GM21390 (cell line): ENCODE results near the gene MRGPRG.
"Not testable (repeated sequence)": the region's sequence is repeated elsewhere in the genome, so short reads cannot be mapped to it uniquely, and the experiment has no call there.

Source experiments
- ATAC-seq: cut with Tn5 transposase; IDR thresholded peaks from one replicate; pipeline ENCODE4 v1.9.1; 2021; ENCODE audit not compliant: unreplicated experiment

The MRGPRG gene, protein sequence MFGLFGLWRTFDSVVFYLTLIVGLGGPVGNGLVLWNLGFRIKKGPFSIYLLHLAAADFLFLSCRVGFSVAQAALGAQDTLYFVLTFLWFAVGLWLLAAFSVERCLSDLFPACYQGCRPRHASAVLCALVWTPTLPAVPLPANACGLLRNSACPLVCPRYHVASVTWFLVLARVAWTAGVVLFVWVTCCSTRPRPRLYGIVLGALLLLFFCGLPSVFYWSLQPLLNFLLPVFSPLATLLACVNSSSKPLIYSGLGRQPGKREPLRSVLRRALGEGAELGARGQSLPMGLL

DNA sequence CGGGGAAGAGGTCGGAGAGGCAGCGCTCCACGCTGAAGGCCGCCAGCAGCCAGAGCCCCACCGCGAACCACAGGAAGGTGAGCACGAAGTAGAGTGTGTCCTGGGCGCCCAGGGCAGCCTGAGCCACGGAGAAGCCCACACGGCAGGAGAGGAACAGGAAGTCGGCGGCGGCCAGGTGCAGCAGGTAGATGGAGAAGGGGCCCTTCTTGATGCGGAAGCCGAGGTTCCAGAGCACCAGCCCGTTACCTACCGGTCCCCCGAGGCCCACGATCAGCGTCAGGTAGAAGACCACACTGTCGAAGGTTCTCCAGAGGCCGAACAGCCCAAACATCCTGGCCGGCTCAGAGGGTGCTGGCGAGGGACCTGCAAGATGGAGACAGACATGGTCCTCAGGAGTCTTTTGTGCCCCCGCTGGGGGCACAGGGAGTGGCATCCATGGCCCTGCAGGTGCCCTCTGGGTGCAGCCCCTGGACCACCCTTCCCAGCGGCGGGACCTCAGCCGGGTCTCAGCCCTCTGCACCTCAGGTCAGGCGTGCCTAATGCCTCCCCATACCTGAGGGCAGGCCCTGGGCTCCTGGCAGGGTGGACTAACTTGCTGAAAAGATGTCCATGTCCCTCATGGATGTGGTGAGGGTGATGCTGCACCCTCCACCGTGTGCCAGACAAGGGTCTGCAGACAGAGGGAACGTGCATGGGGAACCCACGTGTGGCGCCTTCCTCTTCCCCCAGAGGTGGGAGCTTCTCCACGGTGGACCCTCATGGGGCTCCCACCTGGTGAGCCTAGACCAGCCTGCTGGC lies at the start of gene MRGPRG:
TSS of gene MRGPRG (minus strand) at position 331 of the 798 bp plus-strand sequence. CDS start at position 331, 0 bp downstream.
- no peak for ATAC-seq

DNA sequence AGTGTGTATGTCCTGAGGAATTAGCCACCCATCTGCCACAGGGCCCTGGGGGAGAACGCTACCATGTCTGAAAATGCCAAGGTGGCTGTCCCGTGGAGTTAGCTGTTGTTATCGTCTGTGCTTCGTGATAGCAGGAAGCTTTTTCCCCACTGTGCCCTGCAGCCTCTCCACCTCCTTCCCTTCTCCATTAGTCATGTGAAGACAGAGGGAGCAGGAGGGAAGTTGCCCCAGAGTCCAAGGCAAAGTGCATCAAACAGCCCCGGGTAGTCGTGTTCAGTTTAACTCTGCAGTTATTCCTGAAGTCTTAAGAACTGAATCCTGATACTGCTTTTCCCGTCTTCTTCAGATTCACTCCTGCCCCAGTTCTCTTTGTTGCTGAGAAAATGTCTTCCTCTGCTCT lies 43.9 kb upstream of the MRGPRG start:
- ATAC-seq: not testable (repeated sequence)

DNA sequence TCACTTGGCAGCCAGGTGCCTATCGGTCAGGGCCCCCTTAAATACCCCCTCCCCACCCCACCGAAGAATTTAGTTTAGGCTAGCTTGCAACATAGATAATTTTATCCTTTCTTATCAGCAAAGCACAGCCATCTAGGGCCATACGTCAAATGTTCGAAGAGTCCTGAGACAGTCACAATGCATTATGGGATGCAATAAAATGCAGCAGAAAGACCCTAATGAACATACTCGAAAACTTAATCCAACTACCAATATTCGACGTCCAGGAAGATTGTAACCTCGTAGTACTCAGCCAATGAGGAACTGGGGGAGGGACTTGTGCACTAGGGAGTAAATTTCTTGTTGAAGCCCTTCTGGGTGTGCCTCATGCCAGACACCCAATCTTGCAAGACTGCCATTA lies 43.2 kb upstream of the MRGPRG start:
- not testable (repeated sequence) for ATAC-seq

DNA sequence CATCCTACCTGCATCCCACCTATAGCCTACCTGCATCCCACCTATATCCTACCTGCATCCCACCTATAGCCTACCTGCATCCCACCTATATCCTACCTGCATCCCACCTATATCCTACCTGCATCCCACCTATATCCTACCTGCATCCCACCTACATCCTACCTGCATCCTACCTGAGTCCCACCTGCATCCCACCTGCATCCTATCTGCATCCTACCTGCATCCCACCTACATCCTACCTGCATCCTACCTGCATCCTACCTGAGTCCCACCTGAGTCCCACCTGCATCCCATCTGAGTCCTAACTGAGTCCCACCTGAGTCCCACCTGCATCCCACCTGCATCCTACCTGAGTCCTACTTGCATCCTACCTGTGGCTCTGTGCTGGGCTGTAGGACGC lies 38.9 kb upstream of the MRGPRG start:
- ATAC-seq: not testable (repeated sequence)

DNA sequence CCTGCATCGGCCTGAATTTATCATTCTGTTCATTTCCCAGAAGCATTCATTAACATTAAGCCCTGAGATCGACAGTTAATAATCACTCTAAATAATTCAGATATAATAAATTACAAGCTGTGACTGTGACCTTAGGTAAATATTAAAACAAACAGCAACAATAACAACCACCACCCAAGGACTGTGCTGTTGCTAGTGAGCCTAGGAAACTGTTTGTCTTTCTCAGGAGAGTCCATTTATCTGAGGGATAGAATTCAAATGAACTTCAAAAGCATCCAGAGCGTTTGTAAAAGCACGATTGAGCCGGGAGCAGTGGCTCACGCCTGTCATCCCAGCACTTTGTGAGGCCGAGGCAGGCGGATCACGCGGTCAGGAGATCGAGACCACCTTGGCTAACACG lies 36.6 kb upstream of the MRGPRG start:
- ATAC-seq: not testable (repeated sequence)

DNA sequence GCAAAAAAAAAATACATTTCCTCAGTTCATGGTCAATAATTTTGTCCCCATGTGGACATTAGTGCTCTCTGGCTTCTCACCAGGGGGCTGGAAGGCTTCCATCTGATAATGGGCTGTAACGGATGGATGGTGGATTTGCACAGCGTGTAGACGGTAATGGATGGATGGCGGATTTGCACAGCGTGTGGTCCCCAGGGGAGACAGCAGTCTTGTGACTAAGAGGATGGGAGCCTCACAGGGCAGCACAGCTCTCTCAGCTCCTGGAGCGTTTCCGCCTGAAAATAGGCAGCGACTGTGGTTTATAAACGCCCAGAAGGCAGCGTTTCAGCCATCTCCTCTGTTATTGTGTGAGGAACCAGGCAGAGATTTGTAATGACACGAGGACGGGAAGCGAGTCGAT lies 36.2 kb upstream of the MRGPRG start:
- not testable (repeated sequence) for ATAC-seq

DNA sequence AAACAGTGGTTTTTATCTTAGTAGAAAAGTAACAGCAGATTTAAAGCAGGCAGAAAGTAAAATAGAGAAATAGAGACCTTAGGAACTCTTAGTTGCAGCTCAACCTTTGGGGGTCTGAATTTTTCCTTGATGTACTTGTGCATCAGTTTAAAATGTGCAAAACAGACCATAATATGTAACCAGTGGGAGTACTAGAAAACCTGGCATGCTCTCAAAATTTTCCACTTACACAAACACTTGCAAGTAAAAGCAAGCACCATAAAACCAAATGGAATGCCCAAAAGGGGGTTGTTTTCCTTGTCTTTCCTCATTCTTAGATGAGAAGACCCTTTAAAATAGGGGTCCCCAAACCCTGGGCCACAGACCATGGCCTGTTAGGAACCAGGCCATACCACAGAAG lies 26.5 kb upstream of the MRGPRG start:
- ATAC-seq: no peak

DNA sequence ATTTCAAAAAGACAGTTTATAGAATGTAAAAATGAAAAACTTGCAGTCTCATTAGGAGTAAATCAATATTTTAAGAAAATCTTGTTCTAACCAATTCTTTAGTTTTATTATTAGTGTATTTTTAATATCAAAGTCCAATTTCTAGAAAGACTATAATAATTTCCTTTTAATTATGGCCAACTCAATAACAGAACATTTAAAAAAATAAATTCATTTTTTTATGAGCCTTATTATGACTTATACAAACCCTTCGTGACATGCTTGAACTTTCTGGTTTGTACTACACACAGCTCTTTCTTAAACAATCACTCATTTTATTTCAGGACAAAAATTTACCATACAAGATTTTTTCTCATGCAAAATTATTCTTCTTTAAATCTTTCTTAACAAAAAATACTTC lies 25.3 kb upstream of the MRGPRG start:
- ATAC-seq: no peak

DNA sequence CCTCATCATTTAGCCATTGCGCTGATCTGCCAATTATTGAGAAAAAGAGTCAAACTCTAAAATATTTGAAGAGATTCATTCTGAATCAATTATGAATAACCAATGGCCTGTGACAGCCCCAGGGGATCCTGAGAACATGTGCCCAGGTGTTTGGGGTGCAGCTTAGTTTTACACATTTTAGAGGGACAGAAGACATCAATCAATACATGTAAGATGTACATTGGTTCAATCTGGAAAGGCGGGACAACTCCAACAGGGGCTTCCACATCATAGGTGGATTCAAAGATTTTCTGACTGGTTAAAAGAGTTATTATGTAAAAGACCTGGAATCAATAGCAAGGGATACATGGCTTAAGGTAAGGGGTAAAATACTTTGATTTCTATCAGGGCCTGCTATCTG lies 18.5 kb upstream of the MRGPRG start:
- ATAC-seq: no peak

DNA sequence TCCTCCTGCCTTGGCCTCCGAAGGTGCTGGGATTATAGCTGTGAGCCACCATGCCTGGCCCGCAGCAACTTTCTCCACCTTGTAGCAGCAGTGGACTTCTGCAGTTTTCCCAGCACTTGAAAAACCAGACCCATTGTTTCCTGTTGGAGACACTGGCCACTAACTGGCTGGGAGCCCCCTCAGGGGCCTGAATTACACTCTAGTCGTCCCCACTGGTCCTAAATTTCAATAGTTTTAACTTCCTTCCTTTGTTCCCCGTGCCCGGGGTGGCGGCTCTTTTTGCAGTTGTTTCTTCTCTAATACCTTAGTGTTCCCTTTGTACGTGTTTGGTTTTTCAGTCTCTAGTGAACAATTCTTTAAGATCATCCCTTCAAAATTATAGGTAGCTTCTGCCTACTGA lies 16.2 kb upstream of the MRGPRG start:
- no peak for ATAC-seq

DNA sequence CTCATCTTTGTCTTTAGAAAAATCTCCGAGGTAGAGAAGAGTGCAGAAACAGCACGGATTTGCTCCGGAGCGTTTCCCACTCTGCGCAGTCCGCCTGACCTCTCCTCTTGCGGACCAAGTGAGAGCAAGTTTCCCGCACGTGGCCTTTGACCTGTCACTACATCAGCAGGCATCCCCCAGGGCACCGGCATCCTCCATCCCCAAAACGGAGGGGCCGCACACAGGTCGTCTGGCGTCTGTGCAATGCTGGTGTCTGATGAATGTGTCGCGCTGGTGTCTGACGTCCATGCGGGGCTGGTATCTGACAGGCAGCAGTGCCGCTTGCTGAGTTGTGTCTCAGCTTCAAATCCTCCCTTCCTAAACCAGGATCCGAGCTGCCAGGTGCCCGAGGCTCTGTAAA lies 14.3 kb upstream of the MRGPRG start:
- no peak for ATAC-seq

DNA sequence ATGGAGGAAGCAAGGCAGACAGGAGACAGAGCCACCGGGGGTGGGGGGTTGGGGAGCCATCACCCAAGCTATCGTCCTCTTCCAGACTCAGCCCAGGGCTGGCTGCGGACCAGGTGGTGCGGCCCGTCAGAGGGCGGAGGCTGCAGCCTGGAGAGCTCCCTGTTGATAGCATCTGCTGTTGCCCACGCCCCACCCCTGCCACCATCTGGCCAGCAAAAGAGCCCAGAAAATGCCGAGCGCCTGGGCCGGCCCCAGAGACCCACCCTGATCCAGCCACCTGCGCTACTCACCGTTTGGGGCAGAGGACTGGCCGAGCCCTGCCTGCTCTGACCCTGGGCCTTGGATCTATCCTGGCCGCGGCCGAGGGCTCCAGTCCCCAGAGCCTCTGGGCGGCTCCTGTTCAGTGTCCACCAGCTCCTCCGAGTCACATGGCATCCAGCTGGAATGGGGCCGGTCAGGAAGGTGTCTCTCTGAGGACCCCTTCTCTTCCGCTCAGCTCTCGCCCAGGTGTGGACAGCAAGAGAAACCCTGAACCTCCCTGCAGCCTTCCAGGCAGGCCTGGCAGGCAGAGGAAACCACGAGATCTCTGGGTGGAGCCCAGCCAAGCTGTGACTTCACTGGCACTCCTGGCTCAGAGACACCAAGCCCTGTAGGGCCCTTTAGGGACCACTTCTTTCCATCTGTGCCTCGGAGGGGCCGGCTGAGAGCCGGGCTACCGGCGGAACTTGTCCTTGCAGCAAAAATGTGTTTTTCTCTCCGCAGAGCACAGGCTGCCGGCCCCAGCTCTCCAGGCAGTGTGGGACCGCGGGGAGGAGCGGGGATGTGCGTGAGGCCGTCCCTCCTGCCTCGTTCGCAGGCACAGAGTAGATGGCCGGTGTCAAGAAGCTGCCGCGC lies 13.5 kb upstream of the MRGPRG start, which contains the start of gene MRGPRE:
TSS of gene MRGPRE (minus strand) at position 567 of the 894 bp plus-strand sequence. CDS start 3,618 bp downstream, outside the sequence.
- ATAC-seq: no peak

DNA sequence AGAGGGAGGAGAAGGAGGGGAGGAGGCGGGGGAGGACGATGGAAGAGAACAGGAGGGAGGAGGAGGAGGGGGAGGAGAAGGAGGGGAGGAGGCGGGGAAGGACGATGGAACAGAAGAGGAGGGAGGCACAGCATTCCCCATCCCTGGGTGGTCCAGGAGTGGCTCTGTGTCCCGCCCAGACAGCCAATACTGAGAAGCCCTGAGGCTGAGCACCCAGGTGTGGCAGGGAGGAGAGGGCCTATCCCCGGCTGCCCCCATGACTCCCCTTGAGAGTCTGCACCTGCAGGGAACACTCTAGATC lies 12.9 kb upstream of the MRGPRG start:
- ATAC-seq: no peak

DNA sequence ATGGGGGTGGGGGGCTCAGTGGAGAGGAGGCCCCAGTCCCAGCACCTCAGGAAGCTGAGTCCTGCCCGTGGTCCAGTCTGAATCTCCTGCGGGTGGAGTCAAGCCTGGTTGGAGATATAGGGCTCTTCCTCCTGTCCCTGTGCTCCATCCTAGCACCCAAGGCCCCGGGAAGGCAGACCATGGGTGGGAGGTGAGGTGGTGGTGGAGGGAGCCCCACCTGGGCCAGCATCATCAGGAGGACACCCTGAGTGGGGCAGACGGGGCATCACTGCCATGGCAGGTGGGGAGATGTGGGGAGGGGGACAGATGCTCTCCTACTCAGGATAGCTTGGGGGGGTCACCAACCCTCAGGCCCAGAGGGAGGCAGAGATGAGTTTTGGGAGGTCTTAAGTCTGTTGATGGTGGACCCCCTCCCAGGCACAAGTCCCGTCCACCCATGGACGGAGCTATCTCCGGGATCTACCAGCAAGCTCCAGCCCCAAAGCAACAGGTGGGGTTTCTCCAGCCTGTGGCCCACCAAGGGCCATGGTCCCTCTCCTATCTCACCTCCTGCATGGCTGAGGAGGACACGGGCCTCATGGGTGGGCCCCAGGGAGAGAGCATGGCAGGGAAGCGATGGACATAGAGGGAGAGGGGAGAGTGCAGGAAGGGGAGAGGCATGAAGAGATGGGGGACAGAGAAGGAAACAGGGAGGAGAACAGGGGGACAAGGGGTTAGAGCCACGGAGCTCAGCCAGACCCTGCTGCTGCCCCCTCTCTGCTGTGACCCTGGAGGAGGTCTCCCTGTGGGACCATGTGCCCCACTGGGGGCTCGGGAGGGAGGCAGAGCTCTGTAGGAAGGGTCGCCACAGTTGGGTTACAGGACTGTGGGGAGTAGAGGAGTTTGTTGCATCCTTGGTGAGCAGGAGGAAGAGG lies 12.3 kb upstream of the MRGPRG start:
- ATAC-seq: no peak

DNA sequence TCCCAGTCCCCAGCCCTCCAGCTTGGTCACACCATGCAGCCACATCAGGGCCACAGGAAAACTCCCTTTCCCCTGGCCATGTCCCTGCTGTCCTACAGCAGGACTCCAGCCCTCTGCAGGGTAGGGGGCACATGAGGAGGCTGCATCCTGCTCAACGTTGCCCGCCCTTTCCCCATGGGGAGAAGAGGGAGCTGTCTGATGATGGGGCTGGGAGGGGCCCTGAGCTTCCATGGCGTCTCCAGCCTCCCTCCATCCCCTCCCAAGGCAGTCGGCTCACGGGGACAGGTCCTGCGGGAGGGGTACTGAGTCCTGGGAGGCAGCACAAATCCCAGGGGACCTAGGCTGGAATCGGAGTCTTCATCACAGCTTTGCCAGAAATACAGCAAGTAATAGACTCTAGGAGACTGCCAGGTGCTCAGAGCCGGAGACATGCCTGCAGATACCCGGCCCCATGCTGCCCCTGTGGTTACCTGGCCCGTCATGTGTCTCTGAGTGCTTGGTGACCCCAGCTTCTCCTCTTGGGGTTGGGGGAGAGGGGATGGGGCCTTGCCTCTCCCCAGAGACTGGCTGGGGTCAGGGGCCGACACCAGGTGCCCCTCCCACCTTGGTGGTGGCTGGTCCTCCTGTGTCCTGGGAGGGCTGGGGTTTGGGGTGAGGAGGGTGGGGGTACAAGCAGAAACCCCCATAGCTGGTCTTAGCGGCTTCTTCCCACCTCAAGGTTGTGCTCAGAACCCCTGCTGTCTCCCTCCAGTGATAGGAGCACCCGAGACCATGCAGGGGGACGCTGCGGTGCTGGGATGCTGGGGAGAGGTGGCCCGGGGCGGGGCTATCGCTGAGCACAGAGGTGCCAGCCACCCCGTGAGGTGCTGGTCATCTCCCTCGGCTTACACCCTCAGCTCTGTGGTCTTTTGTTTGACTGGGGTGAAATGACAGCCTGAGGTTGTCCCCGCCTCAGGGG lies 11.3 kb upstream of the MRGPRG start:
- ATAC-seq: no peak

DNA sequence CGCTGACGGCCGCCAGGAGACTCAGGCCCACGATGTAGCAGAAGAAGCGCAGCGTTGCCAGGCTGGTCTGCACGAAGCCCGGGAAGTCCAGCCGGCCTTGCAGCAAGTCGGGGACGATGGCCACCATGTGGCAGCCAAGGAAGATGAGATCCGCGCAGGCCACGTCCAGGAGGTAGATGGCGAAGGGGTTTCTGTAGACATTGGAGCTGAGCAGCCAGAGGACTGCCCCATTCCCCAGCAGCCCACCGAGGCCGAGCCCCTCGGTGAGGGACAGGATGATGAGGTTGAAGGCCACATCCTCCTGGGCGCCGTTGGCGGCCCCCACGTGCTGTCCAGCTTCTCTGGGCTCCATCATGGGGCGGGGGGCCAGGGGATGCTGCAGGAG lies 9.8 kb upstream of the MRGPRG start:
- no peak for ATAC-seq

DNA sequence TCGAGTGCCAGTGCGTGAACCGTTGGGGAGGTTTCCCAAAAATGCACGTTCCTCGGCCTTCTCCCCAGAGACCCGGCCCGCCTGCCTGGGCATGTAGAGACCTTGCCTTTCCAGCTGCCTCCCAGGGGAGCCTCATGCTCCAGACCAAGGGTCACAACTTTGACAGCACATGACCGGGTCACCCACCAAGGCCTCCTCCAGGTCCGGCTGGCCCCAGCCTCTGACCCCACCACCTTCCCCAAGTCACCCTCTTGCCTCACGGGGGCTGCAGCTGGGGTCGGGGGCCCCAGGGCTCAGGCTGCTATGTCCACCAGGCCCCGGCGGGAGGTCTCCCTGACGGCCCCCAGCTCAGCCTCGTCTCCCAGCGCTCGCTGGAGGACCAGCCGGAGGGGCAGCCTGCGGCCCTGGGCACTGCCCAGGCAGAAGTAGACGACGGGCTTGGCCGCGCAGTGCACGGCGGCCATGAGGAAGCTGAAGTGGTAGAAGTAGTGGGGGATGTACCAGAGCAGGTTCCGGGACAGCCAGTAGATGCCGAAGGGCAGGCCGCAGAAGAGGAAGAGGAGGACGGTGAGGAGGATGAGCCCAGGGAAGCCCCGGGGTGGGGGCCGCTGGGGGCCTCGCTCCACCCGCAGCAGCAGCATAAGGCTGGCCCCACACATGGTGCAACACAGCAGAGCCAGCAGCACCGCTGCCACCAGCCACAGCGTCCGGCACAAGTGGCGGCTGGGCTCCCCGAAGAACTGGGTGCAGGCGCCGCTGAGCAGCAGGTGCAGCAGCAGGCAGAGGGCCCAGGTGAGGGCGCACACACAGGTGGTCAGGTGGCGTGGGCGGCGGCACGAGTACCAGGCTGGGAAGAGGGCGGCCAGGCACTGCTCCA lies 9.2 kb upstream of the MRGPRG start:
- ATAC-seq: no peak

DNA sequence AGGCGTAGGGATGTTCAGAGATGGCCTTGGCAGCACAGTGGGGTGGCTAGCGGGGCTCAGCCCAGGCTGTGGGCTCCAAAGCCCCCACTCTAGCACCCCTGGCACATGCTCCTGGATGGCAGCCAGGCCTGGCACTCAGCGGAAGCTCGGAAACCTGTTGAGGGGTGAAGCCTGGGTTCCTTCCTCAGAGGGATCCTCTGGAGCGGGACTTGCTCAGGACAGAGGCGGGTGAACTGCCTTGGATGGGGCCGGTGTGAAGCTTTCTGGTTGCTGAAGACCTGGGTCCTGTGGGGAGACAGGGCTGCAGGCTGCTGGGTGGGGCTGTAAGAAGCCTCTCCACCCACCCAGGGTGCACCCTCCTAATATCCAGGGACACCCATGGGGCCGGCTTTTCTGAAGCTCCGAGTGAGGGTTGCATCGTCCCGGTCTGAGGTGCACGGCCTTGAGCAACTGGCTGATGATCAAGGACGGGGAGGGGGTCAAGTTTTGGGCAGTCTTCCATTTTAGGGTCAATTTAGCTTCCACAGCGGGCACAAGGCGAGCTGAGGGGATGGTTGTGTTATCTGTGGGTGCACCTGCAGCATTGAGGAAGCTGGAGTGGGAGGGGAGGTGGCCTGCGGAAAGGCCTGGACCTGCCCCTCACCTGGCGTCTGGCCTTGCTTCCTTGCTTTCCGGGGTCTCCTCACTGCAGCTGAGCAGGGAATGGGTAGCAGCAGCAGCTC lies 8.4 kb upstream of the MRGPRG start:
- no peak for ATAC-seq
